Endothelial cell of umbilical vein (primary cell): ENCODE results near the gene AKR7A2. TPM values are rescaled to one million over a fixed set of nuclear protein-coding genes. Genes with fewer than 3 reads are reported as not detected.

Experiments
- BruUV-seq: library from RNA; stranded (reverse); fragments of 400-500 nt; replicated peaks from 2 replicates; lab custom pipeline; 2021; lab: Mats Ljungman, UMichigan
- CTCF ChIA-PET: fragments of 300-600, 350-600 bp; sonication (Branson Sonifier 250); formaldehyde crosslinking; loops from one replicate; lab custom pipeline; 2021; ENCODE audit warnings: antibody characterized with exemption, inconsistent platforms; lab: Charles Lee
- POLR2A ChIA-PET: fragments of 300-600, 350-600 bp; sonication (Branson Sonifier 250); formaldehyde crosslinking; loops from one replicate; lab custom pipeline; 2021; ENCODE audit warnings: antibody characterized with exemption, inconsistent platforms; lab: Charles Lee
- DNase-seq: peaks from one replicate; pipeline ENCODE4 v3.0.0-alpha.2; 2011; ENCODE audit warnings: low read depth, low spot score
- FAIRE-seq: peaks from 2 replicates; lab custom pipeline; 2011; peaks lifted over from hg19 to GRCh38; lab: Jason Lieb, UNC
- H2AFZ ChIP-seq: 2 replicates; pipeline ENCODE4 v1.6.0; 2012; ENCODE audit warnings: low read depth, low read length, control low read depth, inconsistent platforms
- H3K27ac ChIP-seq: 2 replicates; pipeline ENCODE4 v1.5.1; 2011; ENCODE audit warnings: low read depth, mild to moderate bottlenecking, control low read depth, low read length, moderate library complexity; ENCODE audit not compliant: insufficient read depth
- H3K27me3 ChIP-seq, 2 experiments: 2 replicates each; pipeline versions ENCODE4 v1.6.0 to v1.6.1; 2011; ENCODE audit warnings: low read length in 2 of 2, mixed read lengths in 1 of 2; ENCODE audit not compliant: control insufficient read depth in 2 of 2, insufficient read depth in 2 of 2
- H3K36me3 ChIP-seq, 2 experiments: 2 replicates in 1 of 2; 3 replicates in 1 of 2; pipeline ENCODE4 v1.5.1; 2011; ENCODE audit warnings: low read length in 2 of 2, mild to moderate bottlenecking in 1 of 2, moderate library complexity in 1 of 2; ENCODE audit not compliant: control insufficient read depth in 2 of 2, insufficient read depth in 2 of 2; ENCODE audit errors: extremely low read depth in 1 of 2
- H3K4me1 ChIP-seq: 3 replicates; pipeline ENCODE4 v1.5.1; 2011; ENCODE audit warnings: mild to moderate bottlenecking, low read length; ENCODE audit not compliant: control insufficient read depth, insufficient read depth; ENCODE audit errors: extremely low read depth
- H3K4me2 ChIP-seq: 2 replicates; pipeline ENCODE4 v1.6.1; 2011; ENCODE audit warnings: low read length, control low read depth, mixed read lengths; ENCODE audit not compliant: insufficient read depth
- H3K4me3 ChIP-seq, 3 experiments: fragments of 200-600 bp in 1 of 3; sonication (generic), shearing (Covaris generic) in 1 of 3; replicated peaks in 1 of 3; 2 replicates each; pipeline ENCODE4 v1.5.1; 2011 to 2016; ENCODE audit warnings: control low read depth in 3 of 3, low read length in 3 of 3, mild to moderate bottlenecking in 2 of 3, inconsistent platforms in 1 of 3, low read depth in 1 of 3, moderate library complexity in 1 of 3; ENCODE audit not compliant: insufficient read depth in 1 of 3
- H3K79me2 ChIP-seq: 2 replicates; pipeline ENCODE4 v1.6.0; 2012; ENCODE audit warnings: low read length, inconsistent platforms; ENCODE audit not compliant: control insufficient read depth, insufficient read depth
- H3K9ac ChIP-seq: replicated peaks from 2 replicates; pipeline ENCODE3; 2011; ENCODE audit warnings: low read length, control low read depth; ENCODE audit not compliant: insufficient read depth; ENCODE audit errors: extremely low read depth
- H3K9me1 ChIP-seq: replicated peaks from 3 replicates; pipeline ENCODE4 v1.6.0; 2011; ENCODE audit warnings: mild to moderate bottlenecking, low read length; ENCODE audit not compliant: control insufficient read depth, insufficient read depth; ENCODE audit errors: extremely low read depth
- H3K9me3 ChIP-seq: replicated peaks from 2 replicates; pipeline ENCODE4 v1.5.1; 2012; ENCODE audit warnings: low read length, inconsistent platforms; ENCODE audit not compliant: control insufficient read depth, insufficient read depth
- H4K20me1 ChIP-seq: replicated peaks from 2 replicates; pipeline ENCODE3; 2011; ENCODE audit warnings: mild to moderate bottlenecking, low read length; ENCODE audit not compliant: control insufficient read depth, insufficient read depth; ENCODE audit errors: extremely low read depth
- CTCF ChIP-seq, 2 donors: IDR thresholded peaks; 1 replicate in 1 of 2; 2 replicates in 1 of 2; pipeline ENCODE4 v1.5.1; 2011; ENCODE audit warnings: low read length in 2 of 2, mild to moderate bottlenecking in 2 of 2, moderate library complexity in 2 of 2, control low read depth in 1 of 2, inconsistent platforms in 1 of 2, low read depth in 1 of 2; ENCODE audit not compliant: insufficient read depth in 1 of 2; ENCODE audit errors: extremely low read depth in 1 of 2
- EZH2 ChIP-seq: IDR thresholded peaks from 2 replicates; pipeline ENCODE4 v1.6.1; 2012; ENCODE audit warnings: borderline replicate concordance, low read depth, mild to moderate bottlenecking, moderate library complexity, low read length, inconsistent platforms; ENCODE audit not compliant: severe bottlenecking
- FOS ChIP-seq: IDR thresholded peaks from 2 replicates; pipeline ENCODE4 v1.6.1; 2011; ENCODE audit warnings: mild to moderate bottlenecking, low read length, moderate library complexity, borderline replicate concordance; ENCODE audit not compliant: insufficient read depth
- GATA2 ChIP-seq: IDR thresholded peaks from 2 replicates; pipeline ENCODE4 v1.7.0; 2011; ENCODE audit warnings: low read depth, mild to moderate bottlenecking, moderate library complexity, mixed read lengths, low read length; ENCODE audit not compliant: insufficient read length, insufficient read depth
- JUN ChIP-seq: IDR thresholded peaks from 2 replicates; pipeline ENCODE4 v1.6.1; 2011; ENCODE audit warnings: borderline replicate concordance, low read depth; ENCODE audit not compliant: insufficient read length, insufficient read depth
- MAX ChIP-seq: IDR thresholded peaks from 2 replicates; pipeline ENCODE4 v1.6.1; 2011; ENCODE audit not compliant: insufficient read depth, insufficient read length
- MYC ChIP-seq: IDR thresholded peaks from one replicate; pipeline ENCODE4 v1.6.1; 2011; ENCODE audit warnings: mild to moderate bottlenecking, low read depth, low read length
- POLR2A ChIP-seq: IDR thresholded peaks from 2 replicates; pipeline ENCODE4 v1.6.1; 2012; ENCODE audit warnings: low read depth, mild to moderate bottlenecking, control low read depth, low read length
- POLR2AphosphoS5 ChIP-seq: IDR thresholded peaks from 2 replicates; pipeline ENCODE4 v1.6.1; 2012; ENCODE audit warnings: low read depth, mild to moderate bottlenecking, control low read depth, low read length, moderate library complexity; ENCODE audit not compliant: insufficient read depth
- dilution Hi-C: fragments of 300-500 bp; cut with MboI; formaldehyde crosslinking; loops from one replicate; pipeline ENCODE4 v1.15.0; 2019; ENCODE audit warnings: low sequenced_read_pairs; ENCODE audit not compliant: extremely low pct_ligation_motif_present
- intact Hi-C: fragments of 100-400 bp; cut with micrococcal nuclease; formaldehyde crosslinking; loops from one replicate; pipeline ENCODE4 v1.10.0; 2022
- polyA plus RNA-seq, 4 experiments: library from polyadenylated mRNA; depleted of rRNA in 3 of 4; stranded (reverse) in 3 of 4; unstranded in 1 of 4; fragments of >200 nt; gene quantifications; 2 replicates each; pipeline versions ENCODE4 v1.2.1 to v1.2.3, GENCODE V29; 2011 to 2012; ENCODE audit warnings: missing spikeins in 1 of 4
- total RNA-seq: library from RNA; stranded (reverse); gene quantifications from 2 replicates; pipeline ENCODE4 v1.2.3, GENCODE V29; 2021

The AKR7A2 gene
- total and polyA plus RNA-seq, 2 donors (not counting 3 experiments of a cell fraction or from before 2014, with no cell fraction given): 48.0 to 70.7 TPM

DNA sequence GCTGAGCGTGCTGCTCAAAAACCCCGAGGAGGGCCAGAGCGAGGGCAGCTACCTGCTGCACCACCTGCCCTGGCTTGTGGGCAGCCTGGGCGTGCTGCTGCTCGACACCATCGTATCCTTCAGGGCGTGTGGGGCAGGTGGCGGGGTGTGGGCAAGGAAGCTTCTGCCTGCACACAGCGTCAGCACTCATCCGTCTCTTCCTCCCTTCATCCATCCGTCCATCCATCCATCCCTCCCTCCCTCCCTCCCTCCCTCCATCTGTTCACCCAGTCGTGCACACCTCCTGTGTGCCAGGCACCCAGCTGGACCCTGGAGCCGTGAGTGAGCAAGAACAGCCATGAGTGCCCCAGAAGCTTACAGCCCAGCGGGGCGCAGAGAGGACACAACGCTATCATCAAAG, 15.4 kb upstream of the AKR7A2 start:
- Histone ChIP-seq H4K20me1 (no peaks in the 10 kb centered on the region), H3K4me3 (no peak overlapping the region), H3K4me1 (no peaks in the 10 kb centered on the region), H3K9me3 (no peaks in the 10 kb centered on the region), H2AFZ (no peak overlapping the region), H3K27me3 (no peaks in the 10 kb centered on the region), H3K36me3 (peaks cover 4 to 35% of the 10 kb centered on the region in 2 experiments), H3K27ac (no peak overlapping the region), H3K9me1 (no peaks in the 10 kb centered on the region), H3K4me2 (no peak overlapping the region), H3K9ac (no peak overlapping the region), H3K79me2 (no peaks in the 10 kb centered on the region)
- FAIRE-seq (no peak), DNase-seq (no peak)
- ChIA-PET POLR2A (no interaction called here), CTCF (interaction anchor here (1.2 to 1.6 kb wide), 2 partner anchors 17 to 327 kb away, joined by 3 to 4 read pairs; no protein-coding TSS in a partner anchor)
- BruUV-seq: no TSS peak
- TF ChIP-seq MYC (no peak), POLR2AphosphoS5 (no peak), MAX (no peak), GATA2 (no peak), EZH2 (no peak), FOS (no peak), POLR2A (no peak), CTCF (IDR thresholded peaks at IDR 0.05; ENCODE audit: extremely low read depth in 1 of 2, insufficient read depth in 1 of 2, low read depth in 1 of 2, low read length in 2 of 2) (no peak), JUN (no peak)
- intact Hi-C loops (no loop called here), dilution Hi-C loops (no loop called here)
